Measurements from ENCODE around the gene ETS1. TPM values are rescaled to one million over a fixed set of nuclear protein-coding genes. Genes with fewer than 3 reads are reported as not detected.

ETS1 gene
- polyA plus RNA-seq, 1 donor from 2014 or later = 0.42 TPM

- Histone ChIP-seq H3K9me2 (ENCODE audit: insufficient read depth, low read length) (no peaks in the 10 kb centered on the region), H3K27me3 (ENCODE audit: insufficient read depth, low read depth, low read length) (no peaks in the 10 kb centered on the region), H3K4me2 (ENCODE audit: low read length) (no peak overlapping the region), H3K36me3 (ENCODE audit: insufficient read depth, low read length) (no peaks in the 10 kb centered on the region), H2AFZ (ENCODE audit: low read depth, low read length) (no peak overlapping the region), H3K79me2 (replicated peaks; ENCODE audit: insufficient read depth, low read length) (no peaks in the 10 kb centered on the region), H3K27ac (ENCODE audit: low read length) (no peak overlapping the region), H3K4me3 (ENCODE audit: low read length) (no peak overlapping the region), H3F3A (ENCODE audit: insufficient read depth, low read length, poor library complexity, severe bottlenecking) (no peaks in the 10 kb centered on the region), H4K20me1 (ENCODE audit: insufficient read depth) (no peaks in the 10 kb centered on the region), H3K9me3 (ENCODE audit: low read length) (no peaks in the 10 kb centered on the region), H3K9ac (ENCODE audit: low read length) (no peak overlapping the region)
- TF ChIP-seq EZH2 (IDR thresholded peaks at IDR 0.05; ENCODE audit: borderline replicate concordance, insufficient read depth, low read length, poor library complexity, severe bottlenecking) (no peak), RAD21 (conservative IDR thresholded peaks at IDR 0.05) (no peak), EP300 (conservative IDR thresholded peaks at IDR 0.05; ENCODE audit: poor library complexity, severe bottlenecking) (no peak), MXI1 (conservative IDR thresholded peaks at IDR 0.05; ENCODE audit: poor library complexity, severe bottlenecking) (no peak), REST (IDR thresholded peaks at IDR 0.05; ENCODE audit: borderline replicate concordance) (no peak), SMC3 (conservative IDR thresholded peaks at IDR 0.05; ENCODE audit: poor library complexity) (no peak), POLR2AphosphoS5 (IDR thresholded peaks at IDR 0.05) (no peak), TAF1 (IDR thresholded peaks at IDR 0.05; ENCODE audit: low read depth) (no peak), CTCF (IDR thresholded peaks at IDR 0.05; ENCODE audit: poor library complexity, severe bottlenecking) (no peak)
Measured at GRCh38 chr11:128501632-128502549, 85.5 kb downstream of the ETS1 start.

- H3K9me2 ChIP-seq (ENCODE audit: insufficient read depth, low read length) = no peaks in the 10 kb centered on the region
- no peaks in the 10 kb centered on the region for H4K20me1 ChIP-seq (ENCODE audit: insufficient read depth)
- no peak overlapping the region for H3K9ac ChIP-seq (ENCODE audit: low read length)
- H3K9me3 ChIP-seq (ENCODE audit: low read length) = no peaks in the 10 kb centered on the region
- H3K4me2 ChIP-seq (ENCODE audit: low read length) = no peak overlapping the region
- no peaks in the 10 kb centered on the region for H3F3A ChIP-seq (ENCODE audit: insufficient read depth, low read length, poor library complexity, severe bottlenecking)
- H3K4me3 ChIP-seq (ENCODE audit: low read length) = no peak overlapping the region
- no peaks in the 10 kb centered on the region for H3K27me3 ChIP-seq (ENCODE audit: insufficient read depth, low read depth, low read length)
- no peak overlapping the region for H2AFZ ChIP-seq (ENCODE audit: low read depth, low read length)
- TF ChIP-seq RAD21 (conservative IDR thresholded peaks at IDR 0.05) (no peak), POLR2AphosphoS5 (IDR thresholded peaks at IDR 0.05) (no peak), EP300 (conservative IDR thresholded peaks at IDR 0.05; ENCODE audit: poor library complexity, severe bottlenecking) (no peak), SMC3 (conservative IDR thresholded peaks at IDR 0.05; ENCODE audit: poor library complexity) (no peak), CTCF (IDR thresholded peaks at IDR 0.05; ENCODE audit: poor library complexity, severe bottlenecking) (no peak), REST (IDR thresholded peaks at IDR 0.05; ENCODE audit: borderline replicate concordance) (no peak), TAF1 (IDR thresholded peaks at IDR 0.05; ENCODE audit: low read depth) (no peak), MXI1 (conservative IDR thresholded peaks at IDR 0.05; ENCODE audit: poor library complexity, severe bottlenecking) (no peak), EZH2 (IDR thresholded peaks at IDR 0.05; ENCODE audit: borderline replicate concordance, insufficient read depth, low read length, poor library complexity, severe bottlenecking) (no peak)
- H3K36me3 ChIP-seq (ENCODE audit: insufficient read depth, low read length) = no peaks in the 10 kb centered on the region
- H3K27ac ChIP-seq (ENCODE audit: low read length) = no peak overlapping the region
- no peaks in the 10 kb centered on the region for H3K79me2 ChIP-seq (replicated peaks; ENCODE audit: insufficient read depth, low read length)
Measured at GRCh38 chr11:128501008-128501407, 86.3 kb downstream of the ETS1 start.
